Mucosa of stomach (tissue), 1 donor: ENCODE measurements around the gene TSHZ2.

Experiments used
- H3K27me3 ChIP-seq: one replicate; pipeline ENCODE4 v1.7.0; 2013; ENCODE audit warnings: mild to moderate bottlenecking, low read length; ENCODE audit not compliant: control insufficient read depth, insufficient read depth
- H3K36me3 ChIP-seq: one replicate; pipeline ENCODE4 v1.7.0; 2013; ENCODE audit warnings: low read length; ENCODE audit not compliant: control insufficient read depth, insufficient read depth
- H3K4me1 ChIP-seq: one replicate; pipeline ENCODE4 v1.7.0; 2013; ENCODE audit warnings: mild to moderate bottlenecking, low read length; ENCODE audit not compliant: control insufficient read depth, insufficient read depth
- H3K4me3 ChIP-seq: one replicate; pipeline ENCODE4 v1.7.0; 2013; ENCODE audit warnings: low read length
- H3K9ac ChIP-seq: one replicate; pipeline ENCODE4 v1.7.0; 2013; ENCODE audit warnings: mild to moderate bottlenecking, low read length, moderate library complexity
- H3K9me3 ChIP-seq: one replicate; pipeline ENCODE4 v1.7.0; 2013; ENCODE audit warnings: mild to moderate bottlenecking, low read length, moderate library complexity; ENCODE audit not compliant: control insufficient read depth
- donor health status: Pancreatic carcinoma.

TSHZ2 gene

DNA sequence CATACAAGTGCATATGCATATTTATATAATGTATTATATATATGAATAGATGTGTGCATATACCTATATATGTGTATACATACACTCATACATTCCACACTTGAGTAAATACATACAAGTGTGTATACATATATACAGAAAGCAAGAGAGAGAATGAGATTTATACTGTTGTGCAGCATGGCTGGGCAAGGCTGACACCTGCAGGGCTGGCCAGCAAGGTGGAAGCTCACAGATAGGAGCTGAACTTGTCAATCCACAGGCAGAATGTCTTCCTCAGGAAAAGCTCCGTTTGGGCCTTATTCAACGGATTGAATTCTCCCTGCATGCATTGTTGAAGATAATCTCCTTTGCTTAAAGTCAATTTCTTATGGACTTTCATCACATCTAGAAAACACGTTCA lies 364.7 kb downstream of the TSHZ2 start:
- Histone ChIP-seq H3K9me3 (no peaks in the 10 kb centered on the region), H3K36me3 (no peaks in the 10 kb centered on the region), H3K4me1 (peaks cover 13% of the 10 kb centered on the region), H3K4me3 (no peak overlapping the region), H3K9ac (no peak overlapping the region), H3K27me3 (no peaks in the 10 kb centered on the region)

GRCh38 chr20:53337390-53338101 lies 365.4 kb downstream of the TSHZ2 start:
- H3K9me3 ChIP-seq: no peaks in the 10 kb centered on the region
- no peak overlapping the region for H3K9ac ChIP-seq
- no peaks in the 10 kb centered on the region for H3K27me3 ChIP-seq
- peaks cover 11% of the 10 kb centered on the region for H3K4me1 ChIP-seq
- H3K36me3 ChIP-seq: no peaks in the 10 kb centered on the region
- no peak overlapping the region for H3K4me3 ChIP-seq

- Histone ChIP-seq H3K4me3 (no peak overlapping the region), H3K36me3 (no peaks in the 10 kb centered on the region), H3K9me3 (no peaks in the 10 kb centered on the region), H3K9ac (no peak overlapping the region), H3K4me1 (peaks cover 11% of the 10 kb centered on the region), H3K27me3 (no peaks in the 10 kb centered on the region)
Observed at GRCh38 chr20:53338716-53339115, 366.6 kb downstream of the TSHZ2 start.

- H3K9me3 ChIP-seq: no peaks in the 10 kb centered on the region
- H3K9ac ChIP-seq: no peak overlapping the region
- H3K4me1 ChIP-seq: peaks cover 5% of the 10 kb centered on the region
- H3K36me3 ChIP-seq: no peaks in the 10 kb centered on the region
- no peak overlapping the region for H3K4me3 ChIP-seq
- no peaks in the 10 kb centered on the region for H3K27me3 ChIP-seq
Observed at GRCh38 chr20:53342429-53342828, 370.3 kb downstream of the TSHZ2 start.

DNA sequence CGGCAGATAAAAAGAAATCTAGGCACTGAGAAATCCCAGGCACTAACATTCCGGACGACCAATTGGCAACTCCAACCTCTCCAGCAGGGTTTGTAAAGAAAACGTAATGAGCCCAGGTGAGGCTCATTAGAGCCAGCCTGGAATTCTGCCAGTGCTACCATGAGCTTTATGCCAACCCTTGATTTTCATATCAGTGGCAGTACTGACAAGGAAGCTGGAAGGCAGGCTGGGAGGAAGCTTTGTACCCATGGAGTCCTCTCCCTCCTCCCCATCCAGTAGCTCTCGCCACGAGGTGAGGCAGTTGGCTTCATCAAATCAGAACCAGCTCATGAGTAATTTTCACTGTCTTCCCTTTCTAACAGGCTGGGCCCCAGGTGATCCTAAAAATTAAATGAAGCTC lies 371.3 kb downstream of the TSHZ2 start:
- Histone ChIP-seq H3K27me3 (no peaks in the 10 kb centered on the region), H3K4me1 (no peaks in the 10 kb centered on the region), H3K9ac (no peak overlapping the region), H3K9me3 (no peaks in the 10 kb centered on the region), H3K4me3 (no peak overlapping the region), H3K36me3 (no peaks in the 10 kb centered on the region)

- Histone ChIP-seq H3K4me3 (no peak overlapping the region), H3K36me3 (no peaks in the 10 kb centered on the region), H3K9me3 (no peaks in the 10 kb centered on the region), H3K4me1 (no peaks in the 10 kb centered on the region), H3K9ac (no peak overlapping the region), H3K27me3 (no peaks in the 10 kb centered on the region)
Observed at GRCh38 chr20:53344891-53345290, 372.7 kb downstream of the TSHZ2 start.

DNA sequence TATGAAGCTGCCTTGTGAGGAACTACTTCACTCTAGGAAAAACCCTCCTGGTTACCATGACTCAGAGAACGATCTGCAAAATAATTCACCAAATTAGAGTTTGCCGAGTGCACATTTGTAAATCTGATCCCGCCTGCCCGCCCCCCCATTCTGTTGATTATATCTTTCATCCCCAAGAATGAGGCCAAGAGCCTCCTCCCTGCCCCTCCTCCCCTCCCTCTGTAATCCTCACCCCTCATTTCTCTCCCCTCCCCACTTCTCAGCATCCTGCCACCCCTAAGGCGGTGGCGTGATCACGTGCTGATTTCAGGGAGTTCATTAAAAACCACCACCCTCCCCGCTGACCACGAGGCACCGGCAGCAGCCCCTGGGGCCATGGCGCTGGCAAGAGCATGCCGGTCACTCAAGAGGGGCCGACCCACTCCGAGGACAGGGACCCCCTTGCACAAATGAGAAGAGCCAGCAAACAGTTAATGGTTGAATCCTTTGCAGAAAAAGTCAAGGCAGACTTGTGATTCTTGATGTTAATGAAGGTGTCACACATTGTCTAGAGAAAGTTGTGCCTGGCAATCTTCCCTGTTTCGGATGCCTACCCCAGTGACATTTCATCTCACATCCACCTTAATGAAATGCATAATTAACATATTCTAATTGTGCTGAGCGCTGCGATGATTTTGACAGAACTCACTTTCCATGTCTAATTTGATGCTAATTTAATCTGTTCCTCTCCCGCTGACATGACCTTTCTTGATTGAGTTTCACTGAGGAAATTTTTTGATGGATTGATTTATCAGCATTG lies 373.6 kb downstream of the TSHZ2 start:
- H3K27me3 ChIP-seq: no peaks in the 10 kb centered on the region
- H3K4me3 ChIP-seq: no peak overlapping the region
- no peaks in the 10 kb centered on the region for H3K4me1 ChIP-seq
- no peaks in the 10 kb centered on the region for H3K36me3 ChIP-seq
- no peaks in the 10 kb centered on the region for H3K9me3 ChIP-seq
- no peak overlapping the region for H3K9ac ChIP-seq

DNA sequence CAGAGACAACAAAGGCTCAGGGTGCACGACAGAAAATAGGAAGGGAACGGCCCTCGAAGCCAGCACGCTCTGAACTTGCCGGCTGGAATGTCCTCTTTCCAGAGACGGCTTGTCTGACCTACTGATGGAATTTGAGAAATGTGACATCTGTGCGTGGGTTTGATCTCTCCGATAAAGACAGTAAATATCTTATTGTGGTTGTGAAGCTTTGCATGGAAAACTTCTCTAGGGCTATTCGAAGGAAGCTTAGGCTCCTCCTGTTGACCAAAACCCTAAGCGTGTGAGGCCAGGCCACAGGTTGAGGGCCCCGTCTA lies 374.1 kb downstream of the TSHZ2 start:
- Histone ChIP-seq H3K9ac (no peak overlapping the region), H3K4me1 (no peaks in the 10 kb centered on the region), H3K27me3 (no peaks in the 10 kb centered on the region), H3K4me3 (no peak overlapping the region), H3K9me3 (no peaks in the 10 kb centered on the region), H3K36me3 (no peaks in the 10 kb centered on the region)

DNA sequence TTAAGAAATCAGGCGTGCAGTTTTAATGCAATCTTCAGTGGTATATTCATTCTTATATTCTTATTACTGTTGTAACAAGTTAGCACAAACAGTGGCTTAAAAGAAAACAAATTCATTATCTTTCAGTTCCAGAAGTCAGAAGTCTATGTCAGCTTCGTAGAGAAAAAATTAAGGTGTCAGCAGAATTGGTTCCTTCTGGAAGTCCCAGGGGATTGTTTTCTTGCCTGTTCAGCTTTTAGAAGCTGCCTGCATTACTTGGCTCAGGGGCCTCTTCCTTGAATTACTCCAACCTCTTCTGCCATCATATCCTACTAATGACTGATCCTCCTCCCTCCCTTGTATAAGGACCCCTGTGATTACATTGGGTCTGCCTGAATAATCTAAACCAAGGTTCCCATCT lies 377.6 kb downstream of the TSHZ2 start:
- Histone ChIP-seq H3K27me3 (no peaks in the 10 kb centered on the region), H3K4me3 (no peak overlapping the region), H3K4me1 (no peaks in the 10 kb centered on the region)

DNA sequence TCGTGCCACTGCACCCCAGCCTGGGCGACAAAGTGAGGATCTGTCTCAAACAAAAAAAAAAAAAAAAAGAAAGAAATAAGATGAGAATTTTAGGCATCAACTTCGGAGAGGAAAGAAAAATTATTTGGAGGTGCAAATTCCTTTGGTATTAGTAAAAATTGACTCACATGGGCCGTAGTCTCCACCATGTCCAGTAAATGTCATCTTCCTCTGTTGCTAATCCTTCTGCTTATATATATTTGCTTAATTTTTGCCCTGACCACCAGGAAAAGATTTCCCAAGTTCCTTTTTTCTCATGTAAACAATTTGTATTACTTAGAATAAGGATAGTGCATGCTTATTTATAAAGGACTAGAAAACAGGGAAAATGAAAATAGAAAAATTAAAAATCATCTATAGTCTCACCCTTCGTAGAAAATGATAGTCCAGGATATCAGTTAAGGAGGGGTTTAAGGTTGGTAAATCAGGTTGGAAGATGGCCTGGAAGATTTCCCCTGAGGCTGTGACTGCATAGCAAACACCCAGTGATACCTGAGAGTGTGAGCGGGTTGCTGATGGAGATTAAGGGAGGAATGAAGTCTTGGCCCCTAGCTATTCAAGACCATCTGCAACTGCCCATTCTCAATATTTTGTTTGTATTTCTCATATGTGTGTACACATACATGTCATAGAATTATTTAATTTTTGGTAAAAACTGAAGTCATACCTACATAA lies 380.7 kb downstream of the TSHZ2 start:
- H3K4me3 ChIP-seq: no peak overlapping the region
- no peaks in the 10 kb centered on the region for H3K36me3 ChIP-seq
- H3K9me3 ChIP-seq: no peaks in the 10 kb centered on the region
- H3K27me3 ChIP-seq: no peaks in the 10 kb centered on the region
- H3K4me1 ChIP-seq: no peaks in the 10 kb centered on the region
- no peak overlapping the region for H3K9ac ChIP-seq

More for the DNA sequence above, 377.6 kb downstream of the TSHZ2 start:
- no peaks in the 10 kb centered on the region for H3K36me3 ChIP-seq
- no peak overlapping the region for H3K9ac ChIP-seq
- H3K9me3 ChIP-seq: no peaks in the 10 kb centered on the region

- no peaks in the 10 kb centered on the region for H3K4me1 ChIP-seq
- H3K9me3 ChIP-seq: no peaks in the 10 kb centered on the region
- H3K9ac ChIP-seq: no peak overlapping the region
- H3K27me3 ChIP-seq: no peaks in the 10 kb centered on the region
- no peak overlapping the region for H3K4me3 ChIP-seq
- no peaks in the 10 kb centered on the region for H3K36me3 ChIP-seq
Observed at GRCh38 chr20:53354314-53354713, 382.2 kb downstream of the TSHZ2 start.

DNA sequence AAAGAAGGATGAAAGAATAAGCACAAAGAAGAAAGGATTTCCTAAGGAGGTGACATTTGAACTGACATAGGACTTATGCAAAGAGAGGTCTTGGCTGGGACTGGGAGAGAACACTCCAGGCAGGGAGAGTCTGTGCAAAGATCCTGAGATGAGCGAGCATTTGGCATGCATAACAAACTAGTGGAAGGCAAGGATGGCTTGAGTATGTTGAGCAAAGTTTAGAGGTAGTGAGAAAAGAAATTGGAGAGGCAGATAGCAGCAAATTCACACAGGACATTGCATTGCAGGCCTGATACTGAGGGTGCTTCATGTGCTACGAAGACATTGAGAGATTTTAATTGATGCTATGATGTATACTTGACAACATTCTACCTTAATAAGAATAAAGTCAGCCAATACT lies 383.6 kb downstream of the TSHZ2 start:
- no peaks in the 10 kb centered on the region for H3K36me3 ChIP-seq
- H3K4me3 ChIP-seq: no peak overlapping the region
- no peaks in the 10 kb centered on the region for H3K4me1 ChIP-seq
- H3K27me3 ChIP-seq: no peaks in the 10 kb centered on the region
- no peaks in the 10 kb centered on the region for H3K9me3 ChIP-seq
- no peak overlapping the region for H3K9ac ChIP-seq
